RWPE2 (cell line): ENCODE data around the gene CLEC16A.

ENCODE experiments used
- ATAC-seq: fragments of 200-7000 bp; cut with Tn5 transposase; 3 replicates; pipeline ENCODE4 v1.9.1; 2021; ENCODE audit warnings: low read depth
- DNase-seq: peaks from one replicate; pipeline ENCODE4 v3.0.0-alpha.2; 2020; ENCODE audit warnings: low spot score
- H3K27ac ChIP-seq: fragments of 450-650 bp; 2 replicates; pipeline ENCODE4 v1.5.1; 2017; ENCODE audit warnings: mild to moderate bottlenecking; ENCODE audit not compliant: poor library complexity, severe bottlenecking
- H3K27me3 ChIP-seq: fragments of 250-450 bp; sonication (Bioruptor Pico); 2 replicates; pipeline ENCODE4 v1.5.1; 2021; ENCODE audit warnings: mild to moderate bottlenecking, moderate library complexity; ENCODE audit not compliant: insufficient read depth, poor library complexity, severe bottlenecking
- H3K36me3 ChIP-seq: fragments of 250-450 bp; sonication (Bioruptor Pico); 2 replicates; pipeline ENCODE4 v1.5.1; 2020; ENCODE audit warnings: low read depth, mild to moderate bottlenecking, moderate library complexity
- H3K4me1 ChIP-seq: fragments of 250-450 bp; sonication (Bioruptor Pico); 2 replicates; pipeline ENCODE4 v1.5.1; 2021; ENCODE audit warnings: mild to moderate bottlenecking, moderate library complexity; ENCODE audit not compliant: insufficient read depth, poor library complexity, severe bottlenecking
- H3K4me3 ChIP-seq: fragments of 250-450 bp; sonication (Bioruptor Pico); 2 replicates; pipeline ENCODE4 v1.5.1; 2021; ENCODE audit warnings: mild to moderate bottlenecking, moderate library complexity; ENCODE audit not compliant: severe bottlenecking
- H3K9me3 ChIP-seq: fragments of 250-450 bp; sonication (Bioruptor Pico); 2 replicates; pipeline ENCODE4 v1.5.1; 2021; ENCODE audit warnings: mild to moderate bottlenecking, moderate library complexity; ENCODE audit not compliant: severe bottlenecking
- TF ChIP-seq, protein P1 (sequence below): fragments of 450-650 bp; IDR thresholded peaks from one replicate; pipeline ENCODE4 v1.5.1; 2017; ENCODE audit warnings: mild to moderate bottlenecking, moderate library complexity; ENCODE audit not compliant: poor library complexity, severe bottlenecking

Gene CLEC16A

DNA sequence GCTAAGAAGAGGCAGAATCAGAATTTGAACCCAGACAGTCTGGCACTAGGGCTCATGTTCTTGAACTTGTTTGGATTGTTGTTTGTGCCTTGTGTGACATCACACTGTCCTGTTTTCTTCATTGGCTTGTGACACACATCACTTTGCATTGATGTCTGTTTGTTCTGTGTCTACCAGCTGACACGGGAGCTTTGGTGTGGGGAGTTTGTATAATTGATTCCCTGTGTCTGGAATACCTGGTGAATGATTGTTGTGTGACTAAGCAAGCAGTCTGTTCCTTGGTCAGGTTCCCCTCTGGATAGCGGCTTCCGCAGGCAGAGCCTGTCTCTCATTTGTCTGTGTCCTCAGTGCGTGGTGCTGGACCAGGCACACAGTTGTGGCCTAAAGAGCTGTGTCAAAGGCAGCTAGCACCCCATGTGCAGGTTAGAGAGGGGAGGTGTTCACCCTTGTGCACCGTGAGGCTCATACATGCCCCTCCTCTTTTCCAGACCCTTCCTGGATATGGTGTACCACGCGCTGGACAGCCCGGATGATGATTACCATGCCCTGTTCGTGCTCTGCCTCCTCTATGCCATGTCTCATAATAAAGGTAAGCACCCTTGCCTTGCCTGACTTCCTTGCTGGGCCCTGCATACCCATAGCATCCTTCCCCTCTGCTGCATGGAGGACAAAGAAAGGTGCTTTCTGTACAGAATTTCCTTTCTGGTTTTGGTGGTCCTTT lies 80.1 kb downstream of the CLEC16A start:
- peak; percentile 53; the same call in 2 of the 3 replicates for ATAC-seq
- H3K36me3 ChIP-seq, result peaks cover 25% of the 10 kb centered on the region

DNA sequence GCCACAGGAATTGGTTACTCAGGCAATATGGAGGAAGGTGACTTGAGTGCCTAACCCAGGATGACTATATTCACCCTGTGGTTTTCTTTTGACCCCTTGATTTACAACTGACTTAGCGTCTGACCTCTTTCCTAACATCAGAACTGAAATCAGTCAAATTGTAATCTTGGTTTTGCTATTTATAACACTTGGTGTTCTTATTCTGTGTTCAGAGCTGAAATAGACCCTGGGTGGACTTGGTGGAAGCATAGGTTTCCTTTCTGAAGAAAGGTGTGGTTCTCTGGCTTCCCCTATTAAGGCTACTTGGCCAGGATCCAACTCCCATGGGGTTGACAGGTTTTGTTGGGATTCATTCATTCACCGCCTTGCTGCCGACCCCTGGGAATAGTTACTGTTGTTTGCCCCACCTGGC lies 80.8 kb downstream of the CLEC16A start:
- TF ChIP-seq, protein P1, sequence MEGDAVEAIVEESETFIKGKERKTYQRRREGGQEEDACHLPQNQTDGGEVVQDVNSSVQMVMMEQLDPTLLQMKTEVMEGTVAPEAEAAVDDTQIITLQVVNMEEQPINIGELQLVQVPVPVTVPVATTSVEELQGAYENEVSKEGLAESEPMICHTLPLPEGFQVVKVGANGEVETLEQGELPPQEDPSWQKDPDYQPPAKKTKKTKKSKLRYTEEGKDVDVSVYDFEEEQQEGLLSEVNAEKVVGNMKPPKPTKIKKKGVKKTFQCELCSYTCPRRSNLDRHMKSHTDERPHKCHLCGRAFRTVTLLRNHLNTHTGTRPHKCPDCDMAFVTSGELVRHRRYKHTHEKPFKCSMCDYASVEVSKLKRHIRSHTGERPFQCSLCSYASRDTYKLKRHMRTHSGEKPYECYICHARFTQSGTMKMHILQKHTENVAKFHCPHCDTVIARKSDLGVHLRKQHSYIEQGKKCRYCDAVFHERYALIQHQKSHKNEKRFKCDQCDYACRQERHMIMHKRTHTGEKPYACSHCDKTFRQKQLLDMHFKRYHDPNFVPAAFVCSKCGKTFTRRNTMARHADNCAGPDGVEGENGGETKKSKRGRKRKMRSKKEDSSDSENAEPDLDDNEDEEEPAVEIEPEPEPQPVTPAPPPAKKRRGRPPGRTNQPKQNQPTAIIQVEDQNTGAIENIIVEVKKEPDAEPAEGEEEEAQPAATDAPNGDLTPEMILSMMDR, result no peak
- no peak overlapping the region for H3K4me3 ChIP-seq
- peaks cover 25% of the 10 kb centered on the region for H3K36me3 ChIP-seq
- no peak for DNase-seq
- no peaks in the 10 kb centered on the region for H3K4me1 ChIP-seq
- peaks cover 2% of the 10 kb centered on the region for H3K9me3 ChIP-seq
- H3K27me3 ChIP-seq, result no peaks in the 10 kb centered on the region
- no peak overlapping the region for H3K27ac ChIP-seq
- ATAC-seq, result no peak

More for the DNA sequence above, 80.1 kb downstream of the CLEC16A start:
- no peaks in the 10 kb centered on the region for H3K4me1 ChIP-seq
- no peaks in the 10 kb centered on the region for H3K27me3 ChIP-seq
- H3K9me3 ChIP-seq, result peaks cover 2% of the 10 kb centered on the region
- TF ChIP-seq, protein P1, result no peak
- H3K4me3 ChIP-seq, result no peak overlapping the region
- DNase-seq, result no peak
- H3K27ac ChIP-seq, result no peak overlapping the region

DNA sequence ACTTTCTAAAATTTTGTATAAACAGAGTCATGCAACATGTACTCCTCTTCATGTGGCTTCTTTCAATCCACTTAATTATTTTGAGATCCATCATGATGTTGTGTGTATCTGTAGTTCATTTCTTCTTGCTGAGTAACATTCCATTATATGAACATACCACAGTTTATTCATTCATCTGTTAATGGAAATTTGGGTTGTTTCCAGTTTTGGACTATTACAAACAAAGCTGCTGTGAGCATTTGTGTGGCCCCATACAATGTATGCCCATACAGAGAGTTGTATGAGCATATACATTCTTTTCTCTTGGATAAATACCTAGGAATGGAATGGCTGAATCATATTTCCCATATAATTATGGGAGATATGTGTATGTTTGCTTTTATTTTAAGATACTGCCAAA lies 85.6 kb downstream of the CLEC16A start:
- no peak overlapping the region for H3K27ac ChIP-seq
- ATAC-seq, result peak; percentile 31; the same call in 1 of the 3 replicates
- DNase-seq, result no peak
- H3K9me3 ChIP-seq, result peaks cover 2% of the 10 kb centered on the region
- TF ChIP-seq, protein P1, result no peak
- no peaks in the 10 kb centered on the region for H3K27me3 ChIP-seq
- no peaks in the 10 kb centered on the region for H3K4me1 ChIP-seq
- H3K4me3 ChIP-seq, result no peak overlapping the region
- peaks cover 23% of the 10 kb centered on the region for H3K36me3 ChIP-seq

DNA sequence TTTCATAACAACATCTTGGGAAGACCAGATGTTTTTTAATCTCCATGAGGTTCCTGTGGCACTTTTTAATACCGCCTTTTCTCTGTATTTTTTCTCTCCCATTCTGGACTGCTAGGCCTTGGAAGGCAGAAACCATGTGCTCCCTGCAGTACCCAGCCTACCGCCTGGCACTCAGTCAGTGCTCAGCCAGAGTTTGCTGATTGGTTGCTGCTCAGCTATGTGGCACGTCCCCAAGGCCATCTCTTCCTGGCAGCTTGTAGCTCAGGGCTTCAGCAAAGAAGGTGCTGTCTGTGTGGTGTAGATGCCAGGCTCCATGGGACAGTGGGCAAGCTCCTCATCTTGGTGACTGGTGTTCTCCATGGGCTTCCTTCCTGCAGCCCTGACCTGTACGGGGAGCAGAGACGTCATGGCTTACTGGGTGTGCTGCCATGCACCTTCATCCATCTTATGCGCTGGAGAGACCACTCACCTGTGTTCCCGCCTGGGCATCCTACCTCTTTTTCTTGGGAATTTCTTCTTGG lies 86.7 kb downstream of the CLEC16A start:
- TF ChIP-seq, protein P1, result no peak
- DNase-seq, result no peak
- H3K9me3 ChIP-seq, result peaks cover 2% of the 10 kb centered on the region

More for the DNA sequence above, 86.7 kb downstream of the CLEC16A start:
- H3K36me3 ChIP-seq, result peaks cover 12% of the 10 kb centered on the region
- H3K4me1 ChIP-seq, result no peaks in the 10 kb centered on the region
- no peak overlapping the region for H3K4me3 ChIP-seq
- H3K27ac ChIP-seq, result no peak overlapping the region
- H3K27me3 ChIP-seq, result no peaks in the 10 kb centered on the region
- ATAC-seq, result no peak
